GM21619 (cell line): ENCODE data around the gene SH2D1A.
A peak's percentile ranks its signal among the peaks of the same experiment; 100 is the strongest.
"Not testable (repeated sequence)": the region's sequence is repeated elsewhere in the genome, so short reads cannot be mapped to it uniquely, and the experiment has no call there.

Source experiments
- ATAC-seq: cut with Tn5 transposase; IDR thresholded peaks from one replicate; pipeline ENCODE4 v1.9.1; 2021; ENCODE audit not compliant: unreplicated experiment

Gene SH2D1A

DNA sequence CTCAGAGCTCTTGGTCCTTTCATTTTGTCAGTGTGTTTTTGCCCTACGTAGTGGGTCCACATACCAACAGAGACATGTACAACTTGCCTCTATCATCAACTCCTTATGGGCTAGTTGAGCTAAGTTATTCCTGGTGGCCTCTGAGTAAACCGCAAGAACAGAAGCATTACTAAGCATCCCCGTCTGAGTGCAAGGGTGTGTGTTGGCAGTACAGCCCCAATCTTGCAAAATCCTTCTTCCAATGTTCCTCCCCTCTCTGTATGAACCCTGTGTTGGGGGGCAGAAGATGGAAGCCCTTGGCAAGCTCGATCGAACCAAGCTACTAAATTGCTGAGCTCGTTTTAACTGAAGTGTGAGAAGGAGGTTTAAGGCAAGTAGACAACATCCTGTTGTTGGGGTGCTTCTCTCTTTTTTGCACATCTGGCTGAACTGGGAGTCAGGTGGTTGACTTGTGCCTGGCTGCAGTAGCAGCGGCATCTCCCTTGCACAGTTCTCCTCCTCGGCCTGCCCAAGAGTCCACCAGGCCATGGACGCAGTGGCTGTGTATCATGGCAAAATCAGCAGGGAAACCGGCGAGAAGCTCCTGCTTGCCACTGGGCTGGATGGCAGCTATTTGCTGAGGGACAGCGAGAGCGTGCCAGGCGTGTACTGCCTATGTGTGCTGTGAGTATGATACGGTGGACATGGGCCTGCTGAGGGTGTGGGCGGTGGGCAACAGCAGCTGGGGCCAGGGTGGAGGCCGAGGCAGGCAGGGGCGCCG lies at the start of gene SH2D1A:
Gene SH2D1A (plus strand): TSS at position 447 of the 760 bp plus-strand sequence. CDS start 80 bp downstream, at position 527.
- ATAC-seq: no peak

DNA sequence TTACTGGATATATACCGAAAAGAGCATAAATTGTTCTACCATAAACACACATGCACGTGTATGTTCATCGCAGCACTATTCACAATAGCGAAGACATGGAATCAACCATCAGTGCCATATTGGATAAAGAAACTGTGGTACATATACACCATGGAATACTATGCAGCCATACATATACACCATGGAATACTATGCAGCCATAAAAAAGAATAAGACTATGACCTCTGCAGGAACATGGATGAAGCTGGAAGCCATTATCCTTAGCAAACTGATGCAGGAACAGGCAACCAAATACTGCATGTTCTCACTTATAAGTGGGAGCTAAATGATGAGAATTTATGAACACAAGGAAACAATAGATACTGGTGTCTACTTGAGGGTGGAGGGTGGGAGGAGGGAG lies 47.0 kb upstream of the SH2D1A start:
- ATAC-seq: not testable (repeated sequence)

DNA sequence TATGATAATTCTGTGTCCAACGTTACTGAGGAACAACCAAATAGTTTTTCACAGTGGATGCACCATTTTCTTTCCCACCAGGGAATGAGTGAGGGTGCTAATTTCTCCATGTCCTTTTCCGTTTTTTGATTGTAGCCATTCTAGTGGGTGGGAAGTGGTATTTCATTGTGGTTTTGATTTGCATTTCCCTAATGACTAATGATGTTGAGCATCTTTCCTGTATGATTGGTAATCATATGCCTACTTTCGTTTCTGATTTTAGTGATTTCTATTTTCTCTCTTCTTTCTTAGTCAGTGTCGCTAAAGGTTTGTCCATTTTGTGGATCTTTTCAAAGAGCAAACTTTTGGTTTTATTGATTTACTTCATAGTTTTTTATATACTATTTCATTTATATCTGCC lies 46.0 kb upstream of the SH2D1A start:
- no peak for ATAC-seq

GRCh38 chrX:124307253-124307907 lies 39.0 kb upstream of the SH2D1A start:
- no peak for ATAC-seq

GRCh38 chrX:124325732-124326131 lies 20.6 kb upstream of the SH2D1A start:
- no peak for ATAC-seq

- ATAC-seq: no peak
These were observed 17.6 kb upstream of the SH2D1A start for GRCh38 chrX:124328765-124329164.

DNA sequence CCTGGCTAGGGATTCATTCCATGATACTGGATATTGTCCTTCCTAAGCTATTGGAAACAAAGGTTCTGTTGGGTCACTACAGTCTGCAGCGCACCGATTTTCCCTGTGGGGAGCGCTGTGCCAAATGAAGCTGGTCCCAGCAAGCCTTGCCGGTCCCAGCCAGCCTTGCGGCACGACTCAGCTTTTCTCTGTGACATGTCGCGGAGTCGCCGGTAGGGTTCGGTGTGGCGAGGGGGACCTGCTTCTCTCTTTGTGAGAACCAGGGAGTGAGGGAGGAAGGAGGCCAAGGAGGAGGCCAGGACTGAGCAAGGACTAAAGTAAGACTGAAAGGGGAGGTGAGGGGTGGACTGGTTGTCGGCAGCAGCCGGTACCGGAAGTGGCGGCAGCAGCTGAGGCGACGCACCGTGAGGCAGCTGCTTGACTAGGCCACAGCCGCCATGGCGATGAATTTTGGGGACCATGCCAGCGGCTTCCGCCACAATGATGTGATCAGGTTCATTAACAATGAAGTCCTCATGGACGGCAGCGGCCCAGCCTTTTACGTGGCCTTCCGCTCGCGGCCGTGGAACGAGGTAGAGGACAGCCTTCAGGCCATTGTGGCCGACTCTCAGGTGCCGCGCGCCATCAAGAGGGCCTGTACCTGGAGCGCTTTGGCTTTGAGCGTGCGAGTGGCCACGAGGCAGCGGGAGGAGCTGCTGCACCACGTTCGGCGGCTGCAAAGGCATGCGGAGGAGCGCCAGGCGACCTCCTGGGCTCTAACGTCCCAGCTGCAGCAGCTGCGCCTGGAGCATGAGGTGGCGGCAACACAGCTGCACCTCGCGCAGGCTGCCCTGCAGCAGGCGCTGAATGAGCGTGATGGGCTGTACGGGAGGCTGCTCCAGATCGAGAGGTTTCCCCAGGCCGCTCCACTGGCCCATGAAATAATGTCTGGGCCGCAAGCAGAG lies 13.6 kb upstream of the SH2D1A start, which contains the start of gene TEX13D:
Gene TEX13D (plus strand): TSS at position 180 of the 944 bp plus-strand sequence. CDS start 258 bp downstream, at position 438.
- ATAC-seq: no peak

DNA sequence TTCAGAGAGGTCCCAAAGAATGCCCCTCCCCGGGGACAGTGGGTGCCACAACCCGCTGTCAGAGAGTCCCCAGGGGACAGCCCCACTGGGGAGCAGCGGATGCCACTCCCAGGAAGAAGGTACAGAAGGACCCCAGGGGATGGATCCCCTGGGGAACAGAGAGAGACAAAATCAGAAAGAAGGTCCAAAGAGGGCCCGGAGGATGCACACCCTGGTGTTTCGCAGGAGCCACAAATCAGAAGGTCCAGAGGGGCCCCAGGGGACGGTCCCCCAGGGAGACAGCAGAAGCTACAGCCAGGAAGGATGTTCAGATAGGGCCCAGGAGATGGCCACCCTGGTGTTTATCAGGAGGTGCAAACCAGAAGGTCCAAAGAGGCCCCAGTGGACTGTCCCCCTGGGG lies 12.5 kb upstream of the SH2D1A start:
- peak; percentile 64 for ATAC-seq

DNA sequence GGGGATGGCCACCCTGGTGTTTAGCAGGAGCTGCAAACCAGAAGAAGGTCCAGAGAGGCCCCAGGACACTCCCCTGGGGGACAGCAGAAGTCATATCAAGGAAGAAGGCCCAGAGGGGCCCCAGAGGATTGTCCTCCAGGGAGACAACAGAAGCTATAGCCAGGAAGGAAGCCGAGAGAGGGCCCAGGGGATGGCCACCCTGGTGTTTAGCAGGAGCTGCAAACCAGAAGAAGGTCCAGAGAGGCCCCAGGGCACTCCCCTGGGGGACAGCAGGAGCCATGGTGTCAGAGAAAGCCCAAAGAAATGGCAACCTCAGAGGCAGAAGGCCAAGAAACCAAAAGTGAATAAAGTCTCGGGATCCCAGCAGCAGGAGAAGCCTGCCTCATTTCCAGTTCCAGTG lies 11.8 kb upstream of the SH2D1A start:
- ATAC-seq: peak; percentile 13

DNA sequence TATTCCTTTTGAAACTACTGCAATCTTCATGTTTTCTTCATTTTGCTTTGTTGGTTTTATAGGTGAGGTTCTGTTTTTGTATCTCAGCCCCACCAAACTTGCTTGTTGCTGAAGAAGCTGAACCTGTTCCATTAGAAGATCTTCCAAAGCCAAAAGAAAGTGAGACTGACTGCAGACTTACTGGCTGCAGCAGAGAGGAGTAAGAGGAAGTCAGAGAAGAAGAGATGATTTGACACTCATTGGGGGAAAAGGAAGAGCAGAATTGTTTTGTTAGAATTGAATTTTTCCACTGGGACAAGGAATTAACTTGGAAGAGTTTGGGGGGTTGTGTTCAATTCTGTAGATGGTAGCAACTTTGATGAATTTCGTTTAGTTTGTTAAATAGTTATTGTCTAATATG lies 10.8 kb upstream of the SH2D1A start:
- no peak for ATAC-seq

DNA sequence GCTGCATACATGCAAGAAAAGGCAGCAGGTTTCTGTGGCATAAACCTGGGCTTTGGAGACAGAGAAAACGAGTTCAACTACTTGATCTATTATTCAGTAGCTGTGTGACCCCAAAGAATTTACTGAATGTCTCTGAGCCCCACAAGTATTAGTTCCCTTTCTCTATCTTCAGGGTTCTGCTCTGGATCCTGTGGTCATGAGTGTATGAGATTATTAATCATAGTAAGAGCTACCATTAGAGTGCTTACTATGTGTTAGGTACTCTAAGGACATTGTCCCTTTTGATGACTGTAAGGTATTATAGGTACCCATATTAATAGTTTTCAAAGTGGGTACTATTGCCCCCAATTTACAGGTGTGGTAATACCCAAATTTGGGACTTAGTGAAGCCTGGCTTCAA lies 8.4 kb upstream of the SH2D1A start:
- no peak for ATAC-seq

DNA sequence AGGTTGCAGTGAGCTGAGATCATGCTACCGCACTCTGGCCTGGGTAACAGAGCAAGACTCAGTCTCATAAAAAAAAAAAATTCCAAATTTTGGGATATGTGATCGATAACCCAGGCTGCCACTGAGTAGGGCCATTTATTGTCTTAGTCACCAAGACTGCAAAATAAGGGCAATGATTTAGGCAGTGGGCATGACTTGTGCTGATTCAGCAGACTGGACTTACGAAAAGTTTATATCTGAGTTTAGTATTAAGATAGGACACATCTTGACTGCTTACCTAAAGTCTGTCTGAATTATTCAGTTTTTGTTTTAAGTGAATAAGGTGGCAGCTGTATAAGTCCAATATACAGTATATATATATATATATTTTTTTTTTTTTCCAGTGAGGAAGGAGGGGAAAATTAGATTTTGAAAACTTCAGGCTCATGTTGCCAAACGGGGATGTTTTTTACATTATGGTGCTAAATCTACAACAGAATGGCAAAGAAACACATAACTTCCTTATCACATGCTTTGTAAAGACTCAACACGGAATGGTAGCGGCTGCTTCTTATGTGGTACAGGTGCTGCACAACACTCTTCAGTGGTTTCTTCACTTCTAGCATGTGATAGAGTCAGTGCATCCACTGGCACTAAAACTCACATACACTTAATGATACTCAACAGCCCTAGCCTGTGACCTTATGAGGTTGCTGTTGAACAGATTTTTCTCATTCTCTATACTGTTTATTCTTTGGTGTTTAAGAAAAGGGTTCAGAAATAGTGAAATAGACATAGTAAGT lies 7.4 kb upstream of the SH2D1A start:
- ATAC-seq: no peak

GRCh38 chrX:124341396-124342132 lies 4.8 kb upstream of the SH2D1A start:
- no peak for ATAC-seq

DNA sequence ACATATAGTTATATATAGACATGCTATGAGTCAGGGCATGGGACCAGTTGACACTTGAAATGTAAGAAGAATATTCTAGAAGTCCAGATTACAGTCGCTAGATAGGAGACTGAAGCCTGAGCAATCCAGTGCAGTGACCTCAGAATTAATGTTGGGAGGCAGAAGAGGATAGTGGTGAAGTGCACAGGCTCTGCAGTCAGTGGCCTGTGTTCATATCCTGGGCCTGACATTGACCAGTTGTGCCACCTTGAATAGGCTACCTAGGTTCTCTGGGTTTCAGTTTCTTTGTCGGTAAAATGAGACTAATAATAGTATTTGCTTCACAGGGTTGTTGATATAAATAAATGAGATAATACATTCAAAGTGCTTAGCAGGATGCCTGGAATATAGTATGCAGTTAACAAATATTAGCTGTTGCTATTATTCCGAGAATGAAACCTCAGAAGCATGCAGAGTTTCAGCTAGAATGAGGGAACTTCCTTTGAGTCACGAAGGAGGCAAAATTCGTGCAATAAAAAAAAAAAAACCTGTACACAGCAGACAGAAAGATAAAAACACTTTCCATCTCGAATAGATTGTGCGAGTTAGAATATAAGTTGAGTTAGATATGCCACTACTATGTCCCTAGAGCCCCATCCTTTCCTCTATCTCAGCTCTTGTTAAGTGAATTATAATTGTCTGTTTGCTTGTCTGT lies 4.0 kb upstream of the SH2D1A start:
- no peak for ATAC-seq

DNA sequence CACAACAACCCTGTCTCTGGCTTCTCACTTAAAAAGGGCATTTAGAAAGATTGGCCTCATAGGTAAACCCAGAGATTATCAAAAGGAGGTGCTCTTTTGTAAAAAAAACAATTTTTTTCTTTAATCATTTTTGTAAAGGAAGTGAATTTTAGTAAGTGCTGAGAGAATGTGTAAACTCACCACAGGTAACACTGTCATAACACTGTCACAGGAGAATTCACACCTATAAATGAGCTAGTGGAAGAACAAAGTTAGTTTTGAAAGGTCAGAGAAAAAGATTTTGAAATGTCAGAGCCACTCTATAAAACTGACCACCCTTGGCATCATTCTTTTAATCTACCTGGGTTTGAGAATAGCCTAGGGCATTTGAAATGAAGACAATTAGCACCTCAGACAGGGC lies 3.3 kb upstream of the SH2D1A start:
- ATAC-seq: no peak

GRCh38 chrX:124344246-124344645 lies 2.1 kb upstream of the SH2D1A start:
- ATAC-seq: no peak

DNA sequence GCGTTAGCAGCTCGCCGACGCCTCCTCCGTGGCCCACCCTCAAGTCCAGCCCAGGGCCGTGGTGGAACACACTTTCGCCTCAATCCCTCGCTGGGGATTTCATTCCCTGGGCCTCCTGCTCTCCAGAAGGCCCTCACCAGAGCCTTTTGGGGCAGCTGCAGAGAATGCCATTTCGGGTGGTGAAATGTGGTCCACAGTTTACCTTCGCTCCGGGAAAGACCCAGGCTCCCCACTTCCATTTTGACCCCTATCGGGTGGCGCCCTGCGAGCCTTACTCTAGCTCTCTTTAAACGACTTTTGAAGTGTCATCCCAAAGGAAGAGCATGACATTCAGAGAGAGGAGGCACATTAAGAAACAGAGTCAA lies 496 bp downstream of the SH2D1A start:
- ATAC-seq: no peak

GRCh38 chrX:124347242-124347641 lies 879 bp downstream of the SH2D1A start:
- no peak for ATAC-seq

DNA sequence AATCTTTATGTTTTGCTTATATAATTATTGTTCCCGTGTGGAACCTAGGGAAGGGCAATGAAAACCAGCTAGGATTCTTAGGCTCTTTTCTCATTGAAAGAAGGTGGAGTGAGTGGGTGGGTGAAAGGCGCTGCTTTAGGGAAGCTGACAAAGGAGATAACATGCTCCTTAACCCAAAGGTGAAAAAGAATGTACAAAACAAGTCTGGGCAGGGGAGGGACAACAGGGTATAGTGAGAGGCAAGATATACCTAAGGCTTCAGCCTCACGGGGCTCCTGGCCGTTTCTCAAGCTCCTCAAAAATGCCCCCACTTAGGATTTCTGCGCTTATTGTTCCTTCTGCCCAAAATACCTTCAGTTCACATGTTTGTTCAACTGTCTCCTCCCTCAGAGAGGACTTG lies 1.8 kb downstream of the SH2D1A start:
- no peak for ATAC-seq
